ENCODE measurements around the gene FGF14. TPM values are rescaled to one million over a fixed set of nuclear protein-coding genes. Genes with fewer than 3 reads are reported as not detected.

FGF14 gene
- total and polyA plus RNA-seq, 2 donors (not counting 3 experiments of a cell fraction or from before 2014, with no cell fraction given) = not detected

DNA sequence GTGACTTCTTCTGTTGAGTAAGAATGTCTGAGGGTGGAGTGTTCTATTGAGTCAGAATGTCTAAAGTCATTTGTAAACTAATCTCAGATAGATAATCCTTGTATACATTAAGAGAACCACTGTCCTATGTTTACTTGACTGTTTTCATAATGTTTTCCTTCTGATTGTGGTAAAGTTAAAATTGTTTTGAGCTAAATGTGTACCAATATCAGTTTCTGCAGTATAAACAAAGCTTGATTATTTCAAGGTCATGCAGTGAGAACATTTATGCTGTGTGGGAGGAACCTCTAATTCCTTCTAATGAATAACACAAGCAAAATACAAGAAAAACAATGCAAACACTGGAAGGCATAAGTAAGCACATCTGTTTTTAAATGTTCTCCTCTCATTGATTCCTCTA is 434.6 kb downstream of the FGF14 start:
- Histone ChIP-seq H3K9me1 (replicated peaks; ENCODE audit: control insufficient read depth, extremely low read depth, insufficient read depth, low read length) (no peaks in the 10 kb centered on the region), H3K27me3 (ENCODE audit: control insufficient read depth in 2 of 2, insufficient read depth in 2 of 2, low read length in 2 of 2) (no peaks in the 10 kb centered on the region), H4K20me1 (replicated peaks; ENCODE audit: control insufficient read depth, extremely low read depth, insufficient read depth, low read length) (no peaks in the 10 kb centered on the region), H3K9me3 (replicated peaks; ENCODE audit: control insufficient read depth, insufficient read depth, low read length) (no peaks in the 10 kb centered on the region), H3K4me2 (ENCODE audit: insufficient read depth, low read length) (no peak overlapping the region), H3K4me3 (replicated peaks in 1 of 3; ENCODE audit: insufficient read depth in 1 of 3, low read depth in 1 of 3, low read length in 3 of 3) (no peak overlapping the region), H3K27ac (ENCODE audit: insufficient read depth, low read depth, low read length) (no peak overlapping the region), H3K36me3 (ENCODE audit: control insufficient read depth in 2 of 2, extremely low read depth in 1 of 2, insufficient read depth in 2 of 2, low read length in 2 of 2) (no peaks in the 10 kb centered on the region), H3K79me2 (ENCODE audit: control insufficient read depth, insufficient read depth, low read length) (no peaks in the 10 kb centered on the region), H2AFZ (ENCODE audit: low read depth, low read length) (no peak overlapping the region), H3K9ac (replicated peaks; ENCODE audit: extremely low read depth, insufficient read depth, low read length) (no peak overlapping the region), H3K4me1 (ENCODE audit: control insufficient read depth, extremely low read depth, insufficient read depth, low read length) (no peaks in the 10 kb centered on the region)
- dilution Hi-C loops (cut with MboI; ENCODE audit: extremely low pct_ligation_motif_present, low sequenced_read_pairs) = no loop called here
- no TSS peak for BruUV-seq (replicated peaks)
- POLR2A ChIA-PET = no interaction called here
- TF ChIP-seq JUN (IDR thresholded peaks at IDR 0.05; ENCODE audit: borderline replicate concordance, insufficient read depth, insufficient read length, low read depth) (no peak), MYC (IDR thresholded peaks at IDR 0.05; ENCODE audit: low read depth, low read length) (no peak), POLR2AphosphoS5 (IDR thresholded peaks at IDR 0.05; ENCODE audit: insufficient read depth, low read depth, low read length) (no peak), EZH2 (IDR thresholded peaks at IDR 0.05; ENCODE audit: borderline replicate concordance, low read depth, low read length, severe bottlenecking) (no peak), GATA2 (IDR thresholded peaks at IDR 0.05; ENCODE audit: insufficient read depth, insufficient read length, low read depth, low read length) (no peak)
- TF ChIP-seq, protein P1, sequence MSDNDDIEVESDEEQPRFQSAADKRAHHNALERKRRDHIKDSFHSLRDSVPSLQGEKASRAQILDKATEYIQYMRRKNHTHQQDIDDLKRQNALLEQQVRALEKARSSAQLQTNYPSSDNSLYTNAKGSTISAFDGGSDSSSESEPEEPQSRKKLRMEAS (IDR thresholded peaks at IDR 0.05; ENCODE audit: insufficient read depth, insufficient read length) = no peak
- intact Hi-C loops (cut with micrococcal nuclease) = no loop called here
- DNase-seq (ENCODE audit: low read depth, low spot score) = no peak
- CTCF ChIA-PET = no interaction called here
- no peak for FAIRE-seq

DNA sequence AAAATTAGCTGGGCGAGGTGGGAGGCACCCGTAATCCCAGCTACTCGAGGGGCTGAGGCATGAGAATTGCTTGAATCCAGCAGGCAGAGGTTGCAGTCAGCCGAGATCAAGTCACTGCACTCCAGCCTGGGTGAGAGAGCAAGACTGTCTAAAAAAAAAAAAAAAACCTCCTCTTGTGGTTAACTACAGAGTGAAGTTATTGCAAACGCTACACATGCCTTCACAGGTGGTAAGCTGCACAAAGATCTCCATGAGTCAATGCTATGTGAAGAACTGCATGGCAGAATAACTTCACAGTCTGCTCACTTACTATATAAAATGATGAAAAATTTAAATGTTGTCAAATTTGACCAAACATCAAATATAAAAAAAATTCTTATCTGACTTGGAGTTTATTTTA is 436.8 kb downstream of the FGF14 start:
- no peaks in the 10 kb centered on the region for H4K20me1 ChIP-seq (replicated peaks; ENCODE audit: control insufficient read depth, extremely low read depth, insufficient read depth, low read length)
- no peak overlapping the region for H3K27ac ChIP-seq (ENCODE audit: insufficient read depth, low read depth, low read length)
- H3K9me1 ChIP-seq (replicated peaks; ENCODE audit: control insufficient read depth, extremely low read depth, insufficient read depth, low read length) = no peaks in the 10 kb centered on the region
- BruUV-seq (replicated peaks) = no TSS peak
- H3K36me3 ChIP-seq (ENCODE audit: control insufficient read depth in 2 of 2, extremely low read depth in 1 of 2, insufficient read depth in 2 of 2, low read length in 2 of 2) = no peaks in the 10 kb centered on the region
- ChIA-PET CTCF (no interaction called here), POLR2A (no interaction called here)
- no peaks in the 10 kb centered on the region for H3K9me3 ChIP-seq (replicated peaks; ENCODE audit: control insufficient read depth, insufficient read depth, low read length)
- no peaks in the 10 kb centered on the region for H3K4me1 ChIP-seq (ENCODE audit: control insufficient read depth, extremely low read depth, insufficient read depth, low read length)
- DNase-seq (ENCODE audit: low read depth, low spot score) (no peak), FAIRE-seq (no peak)
- no peak overlapping the region for H2AFZ ChIP-seq (ENCODE audit: low read depth, low read length)
- no peak overlapping the region for H3K4me3 ChIP-seq (replicated peaks in 1 of 3; ENCODE audit: insufficient read depth in 1 of 3, low read depth in 1 of 3, low read length in 3 of 3)
- intact Hi-C loops (cut with micrococcal nuclease) = no loop called here
- dilution Hi-C loops (cut with MboI; ENCODE audit: extremely low pct_ligation_motif_present, low sequenced_read_pairs) = no loop called here
- H3K9ac ChIP-seq (replicated peaks; ENCODE audit: extremely low read depth, insufficient read depth, low read length) = no peak overlapping the region
- H3K4me2 ChIP-seq (ENCODE audit: insufficient read depth, low read length) = no peak overlapping the region
- H3K27me3 ChIP-seq (ENCODE audit: control insufficient read depth in 2 of 2, insufficient read depth in 2 of 2, low read length in 2 of 2) = no peaks in the 10 kb centered on the region
- TF ChIP-seq, protein P2, sequence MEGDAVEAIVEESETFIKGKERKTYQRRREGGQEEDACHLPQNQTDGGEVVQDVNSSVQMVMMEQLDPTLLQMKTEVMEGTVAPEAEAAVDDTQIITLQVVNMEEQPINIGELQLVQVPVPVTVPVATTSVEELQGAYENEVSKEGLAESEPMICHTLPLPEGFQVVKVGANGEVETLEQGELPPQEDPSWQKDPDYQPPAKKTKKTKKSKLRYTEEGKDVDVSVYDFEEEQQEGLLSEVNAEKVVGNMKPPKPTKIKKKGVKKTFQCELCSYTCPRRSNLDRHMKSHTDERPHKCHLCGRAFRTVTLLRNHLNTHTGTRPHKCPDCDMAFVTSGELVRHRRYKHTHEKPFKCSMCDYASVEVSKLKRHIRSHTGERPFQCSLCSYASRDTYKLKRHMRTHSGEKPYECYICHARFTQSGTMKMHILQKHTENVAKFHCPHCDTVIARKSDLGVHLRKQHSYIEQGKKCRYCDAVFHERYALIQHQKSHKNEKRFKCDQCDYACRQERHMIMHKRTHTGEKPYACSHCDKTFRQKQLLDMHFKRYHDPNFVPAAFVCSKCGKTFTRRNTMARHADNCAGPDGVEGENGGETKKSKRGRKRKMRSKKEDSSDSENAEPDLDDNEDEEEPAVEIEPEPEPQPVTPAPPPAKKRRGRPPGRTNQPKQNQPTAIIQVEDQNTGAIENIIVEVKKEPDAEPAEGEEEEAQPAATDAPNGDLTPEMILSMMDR (IDR thresholded peaks at IDR 0.05; ENCODE audit: extremely low read depth in 1 of 2, insufficient read depth in 1 of 2, low read depth in 1 of 2, low read length in 2 of 2) = no peak
- TF ChIP-seq GATA2 (IDR thresholded peaks at IDR 0.05; ENCODE audit: insufficient read depth, insufficient read length, low read depth, low read length) (no peak), EZH2 (IDR thresholded peaks at IDR 0.05; ENCODE audit: borderline replicate concordance, low read depth, low read length, severe bottlenecking) (no peak), MYC (IDR thresholded peaks at IDR 0.05; ENCODE audit: low read depth, low read length) (no peak), FOS (IDR thresholded peaks at IDR 0.05; ENCODE audit: borderline replicate concordance, insufficient read depth, low read length) (no peak), JUN (IDR thresholded peaks at IDR 0.05; ENCODE audit: borderline replicate concordance, insufficient read depth, insufficient read length, low read depth) (no peak), POLR2AphosphoS5 (IDR thresholded peaks at IDR 0.05; ENCODE audit: insufficient read depth, low read depth, low read length) (no peak), POLR2A (IDR thresholded peaks at IDR 0.05; ENCODE audit: low read depth, low read length) (no peak)
- TF ChIP-seq, protein P1 (IDR thresholded peaks at IDR 0.05; ENCODE audit: insufficient read depth, insufficient read length) = no peak
- no peaks in the 10 kb centered on the region for H3K79me2 ChIP-seq (ENCODE audit: control insufficient read depth, insufficient read depth, low read length)
